WTC11 (cell line): ENCODE measurements around the gene OR4C6. TPM values are rescaled to one million over a fixed set of nuclear protein-coding genes. Genes with fewer than 3 reads are reported as not detected.

Experiments used
- ATAC-seq: fragments of 200-7000 bp; cut with Tn5 transposase; 2 replicates; pipeline ENCODE4 v1.10.0; 2021; ENCODE audit warnings: mild to moderate bottlenecking, moderate library complexity
- Bru-seq: library from RNA; stranded (reverse); fragments of 400-500 nt; gene quantifications from one replicate; lab custom pipeline; 2021; lab: Mats Ljungman, UMichigan
- CTCF ChIA-PET: fragments of 300-600 bp; sonication (Branson Sonifier 250); formaldehyde crosslinking; loops from one replicate; lab custom pipeline; 2021; ENCODE audit warnings: antibody characterized with exemption; lab: Charles Lee
- POLR2A ChIA-PET: fragments of 350-600 bp; sonication (Branson Sonifier 250); formaldehyde crosslinking; loops from one replicate; lab custom pipeline; 2021; ENCODE audit warnings: antibody characterized with exemption; lab: Charles Lee
- DNase-seq: peaks from one replicate; pipeline ENCODE4 v3.0.0; 2021; ENCODE audit warnings: low spot score
- H3K27ac Mint-ChIP-seq: 2 replicates; pipeline ENCODE4 v1.8.0; 2021; ENCODE audit warnings: mixed read lengths
- H3K27me3 Mint-ChIP-seq: 2 replicates; pipeline ENCODE4 v1.8.0; 2021; ENCODE audit warnings: low read depth, mild to moderate bottlenecking, moderate library complexity, mixed read lengths
- H3K36me3 Mint-ChIP-seq: 2 replicates; pipeline ENCODE4 v1.8.0; 2021; ENCODE audit warnings: mixed read lengths
- H3K4me1 Mint-ChIP-seq: 2 replicates; pipeline ENCODE4 v1.8.0; 2022; ENCODE audit warnings: mixed read lengths
- H3K4me3 Mint-ChIP-seq: 2 replicates; pipeline ENCODE4 v1.8.0; 2021; ENCODE audit warnings: mild to moderate bottlenecking, moderate library complexity, mixed read lengths
- H3K9me3 Mint-ChIP-seq: 2 replicates; pipeline ENCODE4 v1.8.0; 2021; ENCODE audit warnings: mixed read lengths
- ATF1 ChIP-seq: sonication (generic); formaldehyde crosslinking; IDR thresholded peaks from 2 replicates; pipeline ENCODE4 v1.8.1; 2023; ENCODE audit warnings: mild to moderate bottlenecking, moderate library complexity, missing genetic modification reagents
- CBFB ChIP-seq: sonication (generic); formaldehyde crosslinking; IDR thresholded peaks from 2 replicates; pipeline ENCODE4 v1.8.1; 2022; ENCODE audit warnings: mild to moderate bottlenecking, low read depth, missing genetic modification reagents
- CREB1 ChIP-seq: sonication (generic); formaldehyde crosslinking; IDR thresholded peaks from 2 replicates; pipeline ENCODE4 v1.8.0; 2023; ENCODE audit warnings: mild to moderate bottlenecking, missing genetic modification reagents
- ELF4 ChIP-seq: sonication (generic); formaldehyde crosslinking; IDR thresholded peaks from 2 replicates; pipeline ENCODE4 v1.8.1; 2022; ENCODE audit warnings: low read depth, mild to moderate bottlenecking, moderate library complexity, missing genetic modification reagents
- FOXK1 ChIP-seq: sonication (generic); formaldehyde crosslinking; IDR thresholded peaks from 2 replicates; pipeline ENCODE4 v1.8.0; 2022; ENCODE audit warnings: mild to moderate bottlenecking, moderate library complexity, missing genetic modification reagents
- FOXP1 ChIP-seq: sonication (generic); formaldehyde crosslinking; IDR thresholded peaks from 2 replicates; pipeline ENCODE4 v1.8.0; 2022; ENCODE audit warnings: missing genetic modification reagents, mild to moderate bottlenecking, moderate library complexity, borderline replicate concordance
- RELA ChIP-seq: sonication (generic); formaldehyde crosslinking; IDR thresholded peaks from 2 replicates; pipeline ENCODE4 v1.8.1; 2022; ENCODE audit warnings: missing genetic modification reagents, mild to moderate bottlenecking, borderline replicate concordance
- SMAD4 ChIP-seq: sonication (generic); formaldehyde crosslinking; IDR thresholded peaks from 2 replicates; pipeline ENCODE4 v1.8.0; 2022; ENCODE audit warnings: mild to moderate bottlenecking, missing genetic modification reagents
- TCF7 ChIP-seq: sonication (generic); formaldehyde crosslinking; IDR thresholded peaks from 2 replicates; pipeline ENCODE4 v1.8.0; 2022; ENCODE audit warnings: mild to moderate bottlenecking, low read depth, missing genetic modification reagents, moderate library complexity
- TEAD4 ChIP-seq: sonication (generic); formaldehyde crosslinking; IDR thresholded peaks from 2 replicates; pipeline ENCODE4 v1.8.0; 2022; ENCODE audit warnings: mild to moderate bottlenecking, missing genetic modification reagents
- ZNF121 ChIP-seq: sonication (generic); formaldehyde crosslinking; IDR thresholded peaks from 2 replicates; pipeline ENCODE4 v1.8.0; 2023; ENCODE audit warnings: missing genetic modification reagents
- ZNF138 ChIP-seq: sonication (generic); formaldehyde crosslinking; conservative IDR thresholded peaks from 2 replicates; pipeline ENCODE4 v1.8.1; 2022; ENCODE audit warnings: mild to moderate bottlenecking, moderate library complexity, missing genetic modification reagents
- ZNF263 ChIP-seq: sonication (generic); formaldehyde crosslinking; IDR thresholded peaks from 2 replicates; pipeline ENCODE4 v1.8.1; 2022; ENCODE audit warnings: low read depth, mild to moderate bottlenecking, moderate library complexity, missing genetic modification reagents
- ZNF317 ChIP-seq: sonication (generic); formaldehyde crosslinking; IDR thresholded peaks from 2 replicates; pipeline ENCODE4 v1.8.1; 2023; ENCODE audit warnings: low read depth, mild to moderate bottlenecking, moderate library complexity, missing genetic modification reagents, borderline replicate concordance
- long read RNA-seq, 3 experiments: library from RNA in 1 of 3; library from capped mRNA in 1 of 3; library from polyadenylated mRNA in 1 of 3; unstranded in 2 of 3; stranded (forward) in 1 of 3; transcript quantifications; one replicate each; pipeline ENCODE4 v2.0.0, GENCODE V29; 2021
- total RNA-seq: library from RNA; stranded (reverse); gene quantifications from 3 replicates; pipeline ENCODE4 v1.2.3, GENCODE V29; 2021
- TF ChIP-seq, protein P1 (sequence below): fragments of 250-450 bp; sonication (Bioruptor Pico); IDR thresholded peaks from 2 replicates; pipeline ENCODE4 v1.9.0; 2021; ENCODE audit warnings: moderate library complexity, mild to moderate bottlenecking, inconsistent platforms, borderline replicate concordance
- TF ChIP-seq, protein P2 (sequence below): fragments of 250-450 bp; sonication (Bioruptor Pico); IDR thresholded peaks from 2 replicates; pipeline ENCODE4 v1.9.0; 2021; ENCODE audit warnings: mild to moderate bottlenecking, borderline replicate concordance
- TF ChIP-seq, protein P3 (sequence below): sonication (generic); formaldehyde crosslinking; IDR thresholded peaks from 2 replicates; pipeline ENCODE4 v1.8.0; 2022; ENCODE audit warnings: mild to moderate bottlenecking, missing genetic modification reagents
- TF ChIP-seq, protein P4 (sequence below): fragments of 250-450 bp; sonication (Bioruptor Pico); IDR thresholded peaks from 2 replicates; pipeline ENCODE4 v1.9.0; 2021; ENCODE audit warnings: mild to moderate bottlenecking
- TF ChIP-seq, protein P5 (sequence below): sonication (generic); formaldehyde crosslinking; IDR thresholded peaks from 2 replicates; pipeline ENCODE4 v1.8.1; 2023; ENCODE audit warnings: mild to moderate bottlenecking, missing genetic modification reagents

OR4C6 gene
- total RNA-seq, result not detected in 3 replicates
- not detected for Bru-seq, nascent RNA
- long read RNA-seq, experiment 1, result 0 reads
- long read RNA-seq, experiment 2, result 0 reads
- long read RNA-seq, experiment 3, result 0 reads

DNA sequence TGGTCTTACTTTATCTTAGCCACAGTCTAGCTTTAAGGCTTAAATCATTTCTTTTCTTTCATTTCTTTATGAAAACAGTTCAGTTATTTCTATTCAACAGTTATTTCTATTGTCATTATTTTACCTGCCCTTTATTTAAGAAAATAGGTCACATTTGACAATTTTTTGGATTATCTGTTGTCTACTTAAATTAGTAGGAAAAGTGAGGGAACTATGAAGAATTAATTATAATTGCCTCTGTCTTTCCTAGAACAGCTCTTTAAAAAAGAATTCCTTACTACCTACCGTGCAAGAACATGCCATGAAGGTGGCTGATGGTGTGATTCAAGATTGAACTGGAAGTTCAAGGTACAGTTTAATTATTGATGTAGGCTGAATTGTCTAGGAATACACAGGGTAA is at the start of gene OR4C6:
TSS of gene OR4C6 (plus strand) at position 301 of the 400 bp plus-strand sequence. CDS start 2,966 bp downstream, outside the sequence.
- Mint-ChIP-seq H3K36me3 (peaks cover 57% of the 10 kb centered on the region), H3K27me3 (peaks cover 8% of the 10 kb centered on the region), H3K9me3 (peaks cover 78% of the 10 kb centered on the region), H3K4me1 (no peaks in the 10 kb centered on the region), H3K4me3 (no peak within 1 kb of the TSS), H3K27ac (no peak within 1 kb of the TSS)
- ChIA-PET POLR2A (no interaction called here), CTCF (no interaction called here)
- ATAC-seq (no peak), DNase-seq (no peak)
- TF ChIP-seq ELF4, result no peak
- TF ChIP-seq CBFB (CRISPR knock-in tag), result no peak
- TF ChIP-seq RELA (CRISPR knock-in tag), result no peak
- TF ChIP-seq, protein P1, sequence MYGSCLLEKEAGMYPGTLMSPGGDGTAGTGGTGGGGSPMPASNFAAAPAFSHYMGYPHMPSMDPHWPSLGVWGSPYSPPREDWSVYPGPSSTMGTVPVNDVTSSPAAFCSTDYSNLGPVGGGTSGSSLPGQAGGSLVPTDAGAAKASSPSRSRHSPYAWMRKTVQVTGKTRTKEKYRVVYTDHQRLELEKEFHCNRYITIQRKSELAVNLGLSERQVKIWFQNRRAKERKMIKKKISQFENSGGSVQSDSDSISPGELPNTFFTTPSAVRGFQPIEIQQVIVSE, result no peak
- TF ChIP-seq TEAD4, result no peak
- TF ChIP-seq ZNF121 (CRISPR knock-in tag), result no peak
- no peak for TF ChIP-seq ATF1 (CRISPR knock-in tag)

DNA sequence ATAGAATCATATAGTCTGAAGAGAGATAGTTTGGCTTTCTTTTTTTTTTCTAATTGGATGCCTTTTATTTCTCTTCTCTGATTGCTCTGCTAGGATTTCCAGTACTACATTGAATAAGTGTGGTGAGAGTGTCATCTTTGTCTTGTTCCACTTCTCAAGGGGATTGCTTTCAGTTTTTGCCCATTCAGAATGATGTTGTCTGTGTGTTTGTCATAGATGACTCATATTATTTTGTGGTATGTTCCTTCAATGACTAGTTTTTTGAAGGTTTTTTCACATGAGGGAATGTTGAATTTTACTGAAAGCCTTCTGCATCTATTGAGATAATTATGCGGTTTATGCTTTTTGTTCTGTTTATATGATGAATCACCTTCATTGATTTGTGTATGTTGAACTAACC is 37.5 kb upstream of the OR4C6 start:
- ATAC-seq, result no peak
- CTCF ChIA-PET, result no interaction called here
- peaks cover 86% of the 10 kb centered on the region for H3K9me3 Mint-ChIP-seq
- TF ChIP-seq FOXK1 (CRISPR knock-in tag) (no peak), ZNF263 (CRISPR knock-in tag) (no peak), ZNF317 (CRISPR knock-in tag) (no peak), FOXP1 (no peak), SMAD4 (no peak), TCF7 (no peak), ZNF138 (CRISPR knock-in tag) (no peak), CREB1 (no peak), RELA (CRISPR knock-in tag) (no peak)
- TF ChIP-seq, protein P2, sequence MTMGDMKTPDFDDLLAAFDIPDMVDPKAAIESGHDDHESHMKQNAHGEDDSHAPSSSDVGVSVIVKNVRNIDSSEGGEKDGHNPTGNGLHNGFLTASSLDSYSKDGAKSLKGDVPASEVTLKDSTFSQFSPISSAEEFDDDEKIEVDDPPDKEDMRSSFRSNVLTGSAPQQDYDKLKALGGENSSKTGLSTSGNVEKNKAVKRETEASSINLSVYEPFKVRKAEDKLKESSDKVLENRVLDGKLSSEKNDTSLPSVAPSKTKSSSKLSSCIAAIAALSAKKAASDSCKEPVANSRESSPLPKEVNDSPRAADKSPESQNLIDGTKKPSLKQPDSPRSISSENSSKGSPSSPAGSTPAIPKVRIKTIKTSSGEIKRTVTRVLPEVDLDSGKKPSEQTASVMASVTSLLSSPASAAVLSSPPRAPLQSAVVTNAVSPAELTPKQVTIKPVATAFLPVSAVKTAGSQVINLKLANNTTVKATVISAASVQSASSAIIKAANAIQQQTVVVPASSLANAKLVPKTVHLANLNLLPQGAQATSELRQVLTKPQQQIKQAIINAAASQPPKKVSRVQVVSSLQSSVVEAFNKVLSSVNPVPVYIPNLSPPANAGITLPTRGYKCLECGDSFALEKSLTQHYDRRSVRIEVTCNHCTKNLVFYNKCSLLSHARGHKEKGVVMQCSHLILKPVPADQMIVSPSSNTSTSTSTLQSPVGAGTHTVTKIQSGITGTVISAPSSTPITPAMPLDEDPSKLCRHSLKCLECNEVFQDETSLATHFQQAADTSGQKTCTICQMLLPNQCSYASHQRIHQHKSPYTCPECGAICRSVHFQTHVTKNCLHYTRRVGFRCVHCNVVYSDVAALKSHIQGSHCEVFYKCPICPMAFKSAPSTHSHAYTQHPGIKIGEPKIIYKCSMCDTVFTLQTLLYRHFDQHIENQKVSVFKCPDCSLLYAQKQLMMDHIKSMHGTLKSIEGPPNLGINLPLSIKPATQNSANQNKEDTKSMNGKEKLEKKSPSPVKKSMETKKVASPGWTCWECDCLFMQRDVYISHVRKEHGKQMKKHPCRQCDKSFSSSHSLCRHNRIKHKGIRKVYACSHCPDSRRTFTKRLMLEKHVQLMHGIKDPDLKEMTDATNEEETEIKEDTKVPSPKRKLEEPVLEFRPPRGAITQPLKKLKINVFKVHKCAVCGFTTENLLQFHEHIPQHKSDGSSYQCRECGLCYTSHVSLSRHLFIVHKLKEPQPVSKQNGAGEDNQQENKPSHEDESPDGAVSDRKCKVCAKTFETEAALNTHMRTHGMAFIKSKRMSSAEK (CRISPR knock-in tag), result no peak
- TF ChIP-seq, protein P3, sequence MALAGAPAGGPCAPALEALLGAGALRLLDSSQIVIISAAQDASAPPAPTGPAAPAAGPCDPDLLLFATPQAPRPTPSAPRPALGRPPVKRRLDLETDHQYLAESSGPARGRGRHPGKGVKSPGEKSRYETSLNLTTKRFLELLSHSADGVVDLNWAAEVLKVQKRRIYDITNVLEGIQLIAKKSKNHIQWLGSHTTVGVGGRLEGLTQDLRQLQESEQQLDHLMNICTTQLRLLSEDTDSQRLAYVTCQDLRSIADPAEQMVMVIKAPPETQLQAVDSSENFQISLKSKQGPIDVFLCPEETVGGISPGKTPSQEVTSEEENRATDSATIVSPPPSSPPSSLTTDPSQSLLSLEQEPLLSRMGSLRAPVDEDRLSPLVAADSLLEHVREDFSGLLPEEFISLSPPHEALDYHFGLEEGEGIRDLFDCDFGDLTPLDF, result no peak
- TF ChIP-seq, protein P1, result no peak
- TF ChIP-seq, protein P4, sequence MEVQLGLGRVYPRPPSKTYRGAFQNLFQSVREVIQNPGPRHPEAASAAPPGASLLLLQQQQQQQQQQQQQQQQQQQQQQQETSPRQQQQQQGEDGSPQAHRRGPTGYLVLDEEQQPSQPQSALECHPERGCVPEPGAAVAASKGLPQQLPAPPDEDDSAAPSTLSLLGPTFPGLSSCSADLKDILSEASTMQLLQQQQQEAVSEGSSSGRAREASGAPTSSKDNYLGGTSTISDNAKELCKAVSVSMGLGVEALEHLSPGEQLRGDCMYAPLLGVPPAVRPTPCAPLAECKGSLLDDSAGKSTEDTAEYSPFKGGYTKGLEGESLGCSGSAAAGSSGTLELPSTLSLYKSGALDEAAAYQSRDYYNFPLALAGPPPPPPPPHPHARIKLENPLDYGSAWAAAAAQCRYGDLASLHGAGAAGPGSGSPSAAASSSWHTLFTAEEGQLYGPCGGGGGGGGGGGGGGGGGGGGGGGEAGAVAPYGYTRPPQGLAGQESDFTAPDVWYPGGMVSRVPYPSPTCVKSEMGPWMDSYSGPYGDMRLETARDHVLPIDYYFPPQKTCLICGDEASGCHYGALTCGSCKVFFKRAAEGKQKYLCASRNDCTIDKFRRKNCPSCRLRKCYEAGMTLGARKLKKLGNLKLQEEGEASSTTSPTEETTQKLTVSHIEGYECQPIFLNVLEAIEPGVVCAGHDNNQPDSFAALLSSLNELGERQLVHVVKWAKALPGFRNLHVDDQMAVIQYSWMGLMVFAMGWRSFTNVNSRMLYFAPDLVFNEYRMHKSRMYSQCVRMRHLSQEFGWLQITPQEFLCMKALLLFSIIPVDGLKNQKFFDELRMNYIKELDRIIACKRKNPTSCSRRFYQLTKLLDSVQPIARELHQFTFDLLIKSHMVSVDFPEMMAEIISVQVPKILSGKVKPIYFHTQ, result no peak
- TF ChIP-seq, protein P5, sequence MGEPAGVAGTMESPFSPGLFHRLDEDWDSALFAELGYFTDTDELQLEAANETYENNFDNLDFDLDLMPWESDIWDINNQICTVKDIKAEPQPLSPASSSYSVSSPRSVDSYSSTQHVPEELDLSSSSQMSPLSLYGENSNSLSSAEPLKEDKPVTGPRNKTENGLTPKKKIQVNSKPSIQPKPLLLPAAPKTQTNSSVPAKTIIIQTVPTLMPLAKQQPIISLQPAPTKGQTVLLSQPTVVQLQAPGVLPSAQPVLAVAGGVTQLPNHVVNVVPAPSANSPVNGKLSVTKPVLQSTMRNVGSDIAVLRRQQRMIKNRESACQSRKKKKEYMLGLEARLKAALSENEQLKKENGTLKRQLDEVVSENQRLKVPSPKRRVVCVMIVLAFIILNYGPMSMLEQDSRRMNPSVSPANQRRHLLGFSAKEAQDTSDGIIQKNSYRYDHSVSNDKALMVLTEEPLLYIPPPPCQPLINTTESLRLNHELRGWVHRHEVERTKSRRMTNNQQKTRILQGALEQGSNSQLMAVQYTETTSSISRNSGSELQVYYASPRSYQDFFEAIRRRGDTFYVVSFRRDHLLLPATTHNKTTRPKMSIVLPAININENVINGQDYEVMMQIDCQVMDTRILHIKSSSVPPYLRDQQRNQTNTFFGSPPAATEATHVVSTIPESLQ, result no peak

More for the DNA sequence above, 37.5 kb upstream of the OR4C6 start:
- no peak for DNase-seq
- POLR2A ChIA-PET, result no interaction called here
- Mint-ChIP-seq H3K4me3 (no peak overlapping the region), H3K27me3 (peaks cover 26% of the 10 kb centered on the region), H3K36me3 (peaks cover 81% of the 10 kb centered on the region), H3K4me1 (no peaks in the 10 kb centered on the region), H3K27ac (no peak overlapping the region)
